ENCODE measurements around the gene FGF19. TPM values are rescaled to one million over a fixed set of nuclear protein-coding genes. Genes with fewer than 3 reads are reported as not detected.

The FGF19 gene
- total and polyA plus RNA-seq, 2 donors from 2014 or later: not detected

- Histone ChIP-seq H3K27me3 (ENCODE audit: control insufficient read depth, insufficient read depth, low read length) (no peaks in the 10 kb centered on the region), H3K9me3 (ENCODE audit: control insufficient read depth in 2 of 3, insufficient read depth in 1 of 3, low read length in 3 of 3) (peaks cover 0 to 3% (median 0%) of the 10 kb centered on the region in 3 donors), H3K9ac (ENCODE audit: low read length in 3 of 3) (no peak overlapping the region), H3K4me1 (ENCODE audit: control insufficient read depth in 2 of 3, insufficient read depth in 2 of 3, low read depth in 1 of 3, low read length in 3 of 3) (no peaks in the 10 kb centered on the region), H3K27ac (ENCODE audit: low read depth in 2 of 2, low read length in 2 of 2) (no peak overlapping the region), H3K4me3 (ENCODE audit: low read length in 3 of 3) (no peak overlapping the region), H3K36me3 (ENCODE audit: control insufficient read depth in 2 of 3, insufficient read depth in 3 of 3, low read length in 3 of 3) (no peaks in the 10 kb centered on the region)
- TF ChIP-seq CTCF (IDR thresholded peaks at IDR 0.05; ENCODE audit: borderline replicate concordance, extremely low read depth, insufficient read depth): no peak
- DNase-seq: no peak
- intact Hi-C loops (cut with DNase I): no loop called here
- no peak for FAIRE-seq
These were observed 25.4 kb upstream of the FGF19 start for GRCh38 chr11:69729252-69729651.

- intact Hi-C loops (cut with DNase I): no loop called here
These were observed 23.4 kb upstream of the FGF19 start for GRCh38 chr11:69727266-69727665.

GRCh38 chr11:69726481-69726880 is 22.7 kb upstream of the FGF19 start:
- no peak overlapping the region for H3K27ac ChIP-seq (ENCODE audit: low read depth in 2 of 2, low read length in 2 of 2)
- intact Hi-C loops (cut with DNase I): no loop called here
- H3K27me3 ChIP-seq (ENCODE audit: control insufficient read depth, insufficient read depth, low read length): no peaks in the 10 kb centered on the region
- FAIRE-seq (no peak), DNase-seq (peak in 1 of 5 donors; percentile 61)
- H3K9ac ChIP-seq (ENCODE audit: low read length in 3 of 3): no peak overlapping the region
- no peak for TF ChIP-seq CTCF (IDR thresholded peaks at IDR 0.05; ENCODE audit: borderline replicate concordance, extremely low read depth, insufficient read depth)
- no peaks in the 10 kb centered on the region for H3K36me3 ChIP-seq (ENCODE audit: control insufficient read depth in 2 of 3, insufficient read depth in 3 of 3, low read length in 3 of 3)
- no peaks in the 10 kb centered on the region for H3K9me3 ChIP-seq (ENCODE audit: control insufficient read depth in 2 of 3, insufficient read depth in 1 of 3, low read length in 3 of 3)
- H3K4me3 ChIP-seq (ENCODE audit: low read length in 3 of 3): no peak overlapping the region
- no peaks in the 10 kb centered on the region for H3K4me1 ChIP-seq (ENCODE audit: control insufficient read depth in 2 of 3, insufficient read depth in 2 of 3, low read depth in 1 of 3, low read length in 3 of 3)

More at GRCh38 chr11:69727266-69727665, 23.4 kb upstream of the FGF19 start:
- Histone ChIP-seq H3K4me1 (ENCODE audit: control insufficient read depth in 2 of 3, insufficient read depth in 2 of 3, low read depth in 1 of 3, low read length in 3 of 3) (no peaks in the 10 kb centered on the region), H3K4me3 (ENCODE audit: low read length in 3 of 3) (no peak overlapping the region), H3K36me3 (ENCODE audit: control insufficient read depth in 2 of 3, insufficient read depth in 3 of 3, low read length in 3 of 3) (no peaks in the 10 kb centered on the region), H3K9ac (ENCODE audit: low read length in 3 of 3) (no peak overlapping the region), H3K27ac (ENCODE audit: low read depth in 2 of 2, low read length in 2 of 2) (no peak overlapping the region), H3K9me3 (ENCODE audit: control insufficient read depth in 2 of 3, insufficient read depth in 1 of 3, low read length in 3 of 3) (no peaks in the 10 kb centered on the region), H3K27me3 (ENCODE audit: control insufficient read depth, insufficient read depth, low read length) (no peaks in the 10 kb centered on the region)
- no peak for FAIRE-seq
- no peak for DNase-seq
- TF ChIP-seq CTCF (IDR thresholded peaks at IDR 0.05; ENCODE audit: borderline replicate concordance, extremely low read depth, insufficient read depth): no peak

GRCh38 chr11:69726019-69726418 is 22.2 kb upstream of the FGF19 start:
- FAIRE-seq (no peak), DNase-seq (no peak)
- no peak for TF ChIP-seq CTCF (IDR thresholded peaks at IDR 0.05; ENCODE audit: borderline replicate concordance, extremely low read depth, insufficient read depth)
- H3K27me3 ChIP-seq (ENCODE audit: control insufficient read depth, insufficient read depth, low read length): no peaks in the 10 kb centered on the region
- H3K9me3 ChIP-seq (ENCODE audit: control insufficient read depth in 2 of 3, insufficient read depth in 1 of 3, low read length in 3 of 3): no peaks in the 10 kb centered on the region
- intact Hi-C loops (cut with DNase I): no loop called here
- no peak overlapping the region for H3K9ac ChIP-seq (ENCODE audit: low read length in 3 of 3)
- no peak overlapping the region for H3K4me3 ChIP-seq (ENCODE audit: low read length in 3 of 3)
- H3K4me1 ChIP-seq (ENCODE audit: control insufficient read depth in 2 of 3, insufficient read depth in 2 of 3, low read depth in 1 of 3, low read length in 3 of 3): no peaks in the 10 kb centered on the region
- H3K36me3 ChIP-seq (ENCODE audit: control insufficient read depth in 2 of 3, insufficient read depth in 3 of 3, low read length in 3 of 3): no peaks in the 10 kb centered on the region
- H3K27ac ChIP-seq (ENCODE audit: low read depth in 2 of 2, low read length in 2 of 2): no peak overlapping the region

Data from kidney (tissue), 14 donors.